Measurements from ENCODE around the gene PLA2R1.
"Not testable (repeated sequence)": the region's sequence is repeated elsewhere in the genome, so short reads cannot be mapped to it uniquely, and the experiment has no call there.

The PLA2R1 gene

GRCh38 chr2:160044728-160045127 is 17.7 kb downstream of the PLA2R1 start:
- DNase-seq (ENCODE audit: low read depth) = no peak
- TF ChIP-seq CTCF (IDR thresholded peaks at IDR 0.05; ENCODE audit: low read depth, low read length, missing control alignments) = no peak

GRCh38 chr2:160043265-160043664 is 19.1 kb downstream of the PLA2R1 start:
- TF ChIP-seq CTCF (IDR thresholded peaks at IDR 0.05; ENCODE audit: low read depth, low read length, missing control alignments) = no peak
- H3K4me3 ChIP-seq (ENCODE audit: low read depth, low read length) = no peak overlapping the region
- DNase-seq (ENCODE audit: low read depth) = no peak

More at GRCh38 chr2:160044728-160045127, 17.7 kb downstream of the PLA2R1 start:
- H3K4me3 ChIP-seq (ENCODE audit: low read depth, low read length) = no peak overlapping the region

- no peak for TF ChIP-seq CTCF (IDR thresholded peaks at IDR 0.05; ENCODE audit: low read depth, low read length, missing control alignments)
- H3K4me3 ChIP-seq (ENCODE audit: low read depth, low read length) = no peak overlapping the region
- DNase-seq (ENCODE audit: low read depth) = no peak
These were observed 20.4 kb downstream of the PLA2R1 start for GRCh38 chr2:160042054-160042453.

- no peak for DNase-seq (ENCODE audit: low read depth)
- no peak overlapping the region for H3K4me3 ChIP-seq (ENCODE audit: low read depth, low read length)
- TF ChIP-seq CTCF (IDR thresholded peaks at IDR 0.05; ENCODE audit: low read depth, low read length, missing control alignments) = no peak
These were observed 21.3 kb downstream of the PLA2R1 start for GRCh38 chr2:160041091-160041490.

GRCh38 chr2:160039166-160039903 is 23.1 kb downstream of the PLA2R1 start:
- H3K4me3 ChIP-seq (ENCODE audit: low read depth, low read length) = no peak overlapping the region
- no peak for TF ChIP-seq CTCF (IDR thresholded peaks at IDR 0.05; ENCODE audit: low read depth, low read length, missing control alignments)
- DNase-seq (ENCODE audit: low read depth) = no peak

GRCh38 chr2:160038662-160039061 is 23.8 kb downstream of the PLA2R1 start:
- not testable (repeated sequence) for H3K4me3 ChIP-seq (ENCODE audit: low read depth, low read length); DNase-seq (ENCODE audit: low read depth)

GRCh38 chr2:160036736-160037135 is 25.7 kb downstream of the PLA2R1 start:
- no peak overlapping the region for H3K4me3 ChIP-seq (ENCODE audit: low read depth, low read length)
- no peak for DNase-seq (ENCODE audit: low read depth)
- TF ChIP-seq CTCF (IDR thresholded peaks at IDR 0.05; ENCODE audit: low read depth, low read length, missing control alignments) = no peak
